Esophagus muscularis mucosa (tissue), 4 donors: ENCODE results near the gene PIK3R6. TPM values are rescaled to one million over a fixed set of nuclear protein-coding genes. Genes with fewer than 3 reads are reported as not detected.

ENCODE experiments used
- DNase-seq: peaks from one replicate; pipeline ENCODE4 v3.0.0-alpha.2; 2017; ENCODE audit errors: extremely low spot score
- H3K27ac ChIP-seq, 4 donors: fragments of 200-600 bp; sonication (generic); replicated peaks in 1 of 4; 1 replicate in 3 of 4; 2 replicates in 1 of 4; pipeline ENCODE4 v1.5.1; 2016 to 2019; ENCODE audit warnings: mild to moderate bottlenecking in 1 of 4
- H3K27me3 ChIP-seq, 4 donors: fragments of 200-600 bp; sonication (generic); one replicate each; pipeline versions ENCODE4 v1.5.1 to v1.6.0; 2016 to 2019
- H3K36me3 ChIP-seq, 4 donors: fragments of 200-600 bp; sonication (generic); one replicate each; pipeline ENCODE4 v1.5.1; 2016 to 2019
- H3K4me1 ChIP-seq, 4 donors: fragments of 200-600 bp; sonication (generic); one replicate each; pipeline ENCODE4 v1.5.1; 2016 to 2019
- H3K4me3 ChIP-seq, 4 donors: fragments of 200-600 bp; sonication (generic); 1 replicate in 2 of 4; 2 replicates in 2 of 4; pipeline ENCODE4 v1.5.1; 2016 to 2019; ENCODE audit warnings: mild to moderate bottlenecking in 4 of 4, moderate library complexity in 1 of 4
- H3K9me3 ChIP-seq, 4 donors: fragments of 200-600 bp; sonication (generic); 1 replicate in 3 of 4; 2 replicates in 1 of 4; pipeline ENCODE4 v1.5.1; 2016 to 2019
- EP300 ChIP-seq: sonication (generic); formaldehyde crosslinking; IDR thresholded peaks from one replicate; pipeline ENCODE4 v1.6.1; 2017; ENCODE audit warnings: antibody characterized with exemption
- POLR2A ChIP-seq: fragments of 450-650 bp; IDR thresholded peaks from one replicate; pipeline ENCODE4 v1.6.1; 2017; ENCODE audit warnings: antibody characterized with exemption, moderate library complexity, mild to moderate bottlenecking, low read depth
- POLR2AphosphoS5 ChIP-seq, 2 donors: sonication (generic); formaldehyde crosslinking; IDR thresholded peaks; one replicate each; pipeline ENCODE4 v1.6.1; 2017; ENCODE audit warnings: antibody characterized with exemption in 2 of 2
- WGBS: methylation state at CpG from one replicate; pipeline ENCODE4 v1.1.5; 2018; 5-methylcytosine and 5-hydroxymethylcytosine counted together
- intact Hi-C: fragments of 100-400 bp; cut with DNase I; formaldehyde crosslinking; loops from one replicate; pipeline ENCODE4 v1.15.1; 2023
- total RNA-seq, 4 donors: library from RNA; depleted of rRNA; stranded (reverse); fragments of >200 nt; gene quantifications; one replicate each; pipeline versions ENCODE4 v1.1.0 to v1.2.1, GENCODE V29; 2016
- TF ChIP-seq, protein P1 (sequence below), 3 experiments: fragments of 200-600 bp in 2 of 3; fragments of 450-650 bp in 1 of 3; sonication (generic) in 2 of 3; IDR thresholded peaks; one replicate each; pipeline ENCODE4 v1.5.1; 2017 to 2019; ENCODE audit warnings: antibody characterized with exemption in 3 of 3, mild to moderate bottlenecking in 2 of 3, moderate library complexity in 1 of 3

The PIK3R6 gene
- total RNA-seq, 4 donors from 2014 or later = 0.52 to 3.3 (median 1.8) TPM

- no peaks in the 10 kb centered on the region for H3K36me3 ChIP-seq
- no peaks in the 10 kb centered on the region for H3K9me3 ChIP-seq
Measured at GRCh38 chr17:8755590-8756255, 111.8 kb downstream of the PIK3R6 start.

DNA sequence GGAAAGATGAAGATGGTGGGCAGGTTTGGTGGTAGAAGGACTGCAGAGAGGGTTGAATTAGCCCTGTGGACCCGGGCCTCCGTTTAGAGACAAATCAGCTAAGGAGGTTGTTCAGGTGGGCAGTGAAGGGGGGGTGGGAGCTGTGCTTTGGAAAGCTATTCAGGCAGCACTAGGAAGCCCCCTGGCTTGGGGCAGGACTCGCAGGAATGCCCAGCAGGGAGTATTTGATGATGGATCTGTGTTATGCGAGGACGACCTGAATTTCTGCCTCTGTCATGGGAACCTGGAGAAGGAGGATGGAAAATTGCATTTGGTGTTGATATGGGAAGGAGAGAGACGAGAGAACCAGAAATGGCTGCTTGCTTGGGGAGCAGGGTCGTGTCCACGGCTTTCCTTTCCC, 112.6 kb downstream of the PIK3R6 start:
- TF ChIP-seq POLR2AphosphoS5 (IDR thresholded peaks at IDR 0.05) (no peak), EP300 (no peak), POLR2A (no peak)
- TF ChIP-seq, protein P1, sequence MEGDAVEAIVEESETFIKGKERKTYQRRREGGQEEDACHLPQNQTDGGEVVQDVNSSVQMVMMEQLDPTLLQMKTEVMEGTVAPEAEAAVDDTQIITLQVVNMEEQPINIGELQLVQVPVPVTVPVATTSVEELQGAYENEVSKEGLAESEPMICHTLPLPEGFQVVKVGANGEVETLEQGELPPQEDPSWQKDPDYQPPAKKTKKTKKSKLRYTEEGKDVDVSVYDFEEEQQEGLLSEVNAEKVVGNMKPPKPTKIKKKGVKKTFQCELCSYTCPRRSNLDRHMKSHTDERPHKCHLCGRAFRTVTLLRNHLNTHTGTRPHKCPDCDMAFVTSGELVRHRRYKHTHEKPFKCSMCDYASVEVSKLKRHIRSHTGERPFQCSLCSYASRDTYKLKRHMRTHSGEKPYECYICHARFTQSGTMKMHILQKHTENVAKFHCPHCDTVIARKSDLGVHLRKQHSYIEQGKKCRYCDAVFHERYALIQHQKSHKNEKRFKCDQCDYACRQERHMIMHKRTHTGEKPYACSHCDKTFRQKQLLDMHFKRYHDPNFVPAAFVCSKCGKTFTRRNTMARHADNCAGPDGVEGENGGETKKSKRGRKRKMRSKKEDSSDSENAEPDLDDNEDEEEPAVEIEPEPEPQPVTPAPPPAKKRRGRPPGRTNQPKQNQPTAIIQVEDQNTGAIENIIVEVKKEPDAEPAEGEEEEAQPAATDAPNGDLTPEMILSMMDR (IDR thresholded peaks at IDR 0.05) = no peak
- H3K27me3 ChIP-seq = peaks cover 0 to 11% (median 0%) of the 10 kb centered on the region in 4 donors
- no peak overlapping the region for H3K27ac ChIP-seq
- H3K9me3 ChIP-seq = no peaks in the 10 kb centered on the region
- H3K4me1 ChIP-seq = no peaks in the 10 kb centered on the region
- 79% methylated on average over 8 of the region's 8 CpGs for WGBS
- no peak overlapping the region for H3K4me3 ChIP-seq
- intact Hi-C loops = no loop called here
- DNase-seq = peak; percentile 68
- no peaks in the 10 kb centered on the region for H3K36me3 ChIP-seq

More at GRCh38 chr17:8755590-8756255, 111.8 kb downstream of the PIK3R6 start:
- intact Hi-C loops = no loop called here
- Histone ChIP-seq H3K4me1 (no peaks in the 10 kb centered on the region), H3K4me3 (no peak overlapping the region), H3K27ac (no peak overlapping the region), H3K27me3 (peaks cover 0 to 11% (median 0%) of the 10 kb centered on the region in 4 donors)
- peak; percentile 57 for DNase-seq
- WGBS = 90% methylated on average over 12 of the region's 12 CpGs
- TF ChIP-seq, protein P1 (IDR thresholded peaks at IDR 0.05) = no peak
- TF ChIP-seq POLR2A (no peak), POLR2AphosphoS5 (IDR thresholded peaks at IDR 0.05) (no peak), EP300 (no peak)

DNA sequence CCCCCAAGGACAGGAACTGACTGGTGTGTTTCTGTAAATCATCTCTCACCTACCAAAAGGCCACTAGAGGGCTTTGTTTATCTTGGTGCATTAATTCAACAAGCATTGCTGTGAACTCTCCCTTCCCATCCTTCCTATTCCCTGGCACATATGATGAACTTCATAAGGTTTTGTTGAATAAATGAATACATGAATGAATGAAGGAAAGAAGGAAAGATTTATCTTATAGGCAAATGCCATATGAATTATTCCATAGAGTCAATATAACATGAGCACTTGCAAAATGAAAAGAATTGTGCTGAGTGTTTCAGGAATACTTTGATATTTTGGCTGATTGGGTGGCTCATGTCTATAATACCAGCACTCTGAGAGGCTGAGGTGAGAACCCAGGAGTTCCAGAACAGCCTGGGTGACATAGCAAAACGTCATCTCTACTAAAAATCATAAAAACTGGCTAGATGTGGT, 113.5 kb downstream of the PIK3R6 start:
- no peaks in the 10 kb centered on the region for H3K4me1 ChIP-seq
- intact Hi-C loops = no loop called here
- H3K27me3 ChIP-seq = peaks cover 0 to 11% (median 0%) of the 10 kb centered on the region in 4 donors
- no peaks in the 10 kb centered on the region for H3K9me3 ChIP-seq
- no peak for DNase-seq
- H3K4me3 ChIP-seq = no peak overlapping the region
- no peaks in the 10 kb centered on the region for H3K36me3 ChIP-seq
- TF ChIP-seq POLR2AphosphoS5 (IDR thresholded peaks at IDR 0.05) = no peak
- TF ChIP-seq POLR2A = no peak
- no peak for TF ChIP-seq EP300
- TF ChIP-seq, protein P1 (IDR thresholded peaks at IDR 0.05) = no peak
- H3K27ac ChIP-seq = no peak overlapping the region
- 64% methylated on average over 1 of the region's 1 CpG for WGBS

DNA sequence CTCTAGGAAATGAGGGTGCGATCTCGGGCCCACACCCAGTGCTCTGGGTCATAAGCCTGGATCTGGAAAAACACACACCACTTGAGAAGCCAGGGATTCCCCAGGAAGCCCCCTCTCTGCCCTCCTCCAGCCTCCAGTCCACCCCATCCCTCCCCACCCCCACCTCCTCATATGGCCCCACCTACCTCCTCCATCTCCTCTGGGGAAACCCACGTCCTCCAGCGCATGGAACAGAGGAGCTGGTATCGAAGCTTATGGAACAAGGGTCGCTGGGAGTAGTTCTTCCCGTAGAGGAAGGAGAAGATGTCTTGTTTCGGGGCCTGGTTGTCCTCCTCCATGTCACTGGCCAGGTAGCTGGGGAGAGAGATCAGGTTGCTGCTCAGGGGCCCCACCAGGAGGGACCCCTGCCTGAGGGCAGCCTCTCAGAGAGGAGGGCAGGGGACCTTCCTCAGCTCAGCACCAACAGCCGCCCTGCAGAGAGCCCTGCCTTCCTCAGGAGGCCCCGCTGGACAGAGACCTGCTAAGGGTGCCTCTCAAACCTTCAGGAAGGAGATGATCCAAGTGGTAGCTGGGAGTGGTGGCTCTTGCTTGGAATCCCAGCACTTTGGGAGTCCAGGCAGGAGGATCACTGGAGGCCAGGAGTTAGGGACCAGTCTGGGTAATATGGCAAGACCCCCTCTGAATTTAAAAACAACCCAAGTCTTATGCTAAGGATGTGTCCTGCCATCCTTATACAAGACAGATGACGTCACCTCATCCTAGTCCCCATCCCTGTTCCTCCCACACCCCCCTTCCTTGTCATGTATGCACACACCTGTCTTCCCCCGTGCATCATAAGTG, 114.1 kb downstream of the PIK3R6 start:
- peak; percentile 64 for DNase-seq
- Histone ChIP-seq H3K4me1 (no peaks in the 10 kb centered on the region), H3K27ac (no peak overlapping the region), H3K36me3 (no peaks in the 10 kb centered on the region), H3K9me3 (no peaks in the 10 kb centered on the region), H3K27me3 (peaks cover 0 to 11% (median 0%) of the 10 kb centered on the region in 4 donors), H3K4me3 (no peak overlapping the region)
- no peak for TF ChIP-seq POLR2A
- TF ChIP-seq, protein P1 (IDR thresholded peaks at IDR 0.05) = no peak
- TF ChIP-seq POLR2AphosphoS5 (IDR thresholded peaks at IDR 0.05) = no peak
- no peak for TF ChIP-seq EP300
- intact Hi-C loops = no loop called here
- 87% methylated on average over 8 of the region's 12 CpGs for WGBS

Other genes with a start within 250 kb of the PIK3R6 start
- 10 to 100 TPM; 18.9 to 42.0 (median 29.3) TPM for gene MYH10, start 236.9 kb downstream of the PIK3R6 start, total RNA-seq
- not detected for gene CCDC42, start 122.8 kb downstream of the PIK3R6 start, total RNA-seq
- not detected for gene SPDYE4, start 109.1 kb downstream of the PIK3R6 start, total RNA-seq
- gene MFSD6L, start 68.3 kb downstream of the PIK3R6 start, total RNA-seq = under 1 TPM in 2 of 4 donors, not detected in 2; 0.17 to 0.33 TPM
- gene PIK3R5, start 98.0 kb upstream of the PIK3R6 start, total RNA-seq = 10 to 100 TPM in 2 of 4 donors, 1 to 10 TPM in 2; 7.0 to 16.2 (median 9.6) TPM
- gene NTN1, start 153.8 kb upstream of the PIK3R6 start, total RNA-seq = 100 to 1,000 TPM in 3 of 4 donors, 10 to 100 TPM in 1; 69.3 to 179 (median 117) TPM